D721Med (cell line): Measurements from ENCODE around the gene SLC19A2.
A peak's percentile ranks its signal among the peaks of the same experiment; 100 is the strongest.

Experiments
- DNase-seq: peaks from one replicate; pipeline ENCODE4 v3.0.0; 2011; ENCODE audit warnings: low spot score; ENCODE audit not compliant: insufficient read length
- FAIRE-seq: peaks from 2 replicates; lab custom pipeline; 2011; peaks lifted over from hg19 to GRCh38; lab: Jason Lieb, UNC
- TF ChIP-seq, protein P1 (sequence below): IDR thresholded peaks from 2 replicates; pipeline ENCODE4 v1.5.1; 2012; ENCODE audit warnings: mild to moderate bottlenecking, control low read depth; ENCODE audit not compliant: insufficient read depth; ENCODE audit errors: missing control alignments

SLC19A2 gene

DNA sequence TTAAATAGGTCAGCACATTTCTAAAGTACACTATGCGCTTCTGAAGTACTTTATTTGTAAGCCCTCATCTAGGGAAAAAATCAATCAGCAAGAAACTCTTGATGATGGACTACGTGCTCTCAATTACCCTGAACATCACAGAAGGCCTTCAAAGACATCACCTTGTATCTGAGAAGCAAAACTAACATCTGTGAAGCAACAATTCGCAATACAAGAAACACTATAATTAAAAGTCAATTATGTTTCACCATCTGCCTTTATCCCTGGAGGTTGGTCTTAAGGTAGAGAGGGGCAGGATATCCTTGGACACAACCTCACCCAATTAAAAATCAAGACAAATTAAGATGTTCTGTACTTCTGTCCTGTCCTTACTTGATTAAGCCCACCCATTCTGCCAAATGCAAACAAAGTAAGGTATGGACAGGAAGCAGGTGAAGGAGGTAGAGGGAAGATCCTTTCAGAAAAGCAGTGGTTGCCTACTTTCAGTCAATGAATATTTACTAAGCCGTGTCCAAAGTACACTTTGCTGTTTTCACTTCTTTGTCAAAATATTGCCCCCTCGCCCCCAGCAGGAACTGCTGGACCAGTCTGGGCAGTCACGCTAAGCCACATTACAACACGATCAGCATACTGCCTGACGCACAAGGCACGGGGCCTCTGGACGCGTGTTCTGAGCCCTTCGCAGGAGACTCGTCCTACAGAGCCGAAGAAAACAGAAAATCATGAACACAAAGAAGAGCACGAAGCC, 887 bp downstream of the SLC19A2 start:
- FAIRE-seq, result peak; percentile 38
- DNase-seq, result no peak
- TF ChIP-seq, protein P1, sequence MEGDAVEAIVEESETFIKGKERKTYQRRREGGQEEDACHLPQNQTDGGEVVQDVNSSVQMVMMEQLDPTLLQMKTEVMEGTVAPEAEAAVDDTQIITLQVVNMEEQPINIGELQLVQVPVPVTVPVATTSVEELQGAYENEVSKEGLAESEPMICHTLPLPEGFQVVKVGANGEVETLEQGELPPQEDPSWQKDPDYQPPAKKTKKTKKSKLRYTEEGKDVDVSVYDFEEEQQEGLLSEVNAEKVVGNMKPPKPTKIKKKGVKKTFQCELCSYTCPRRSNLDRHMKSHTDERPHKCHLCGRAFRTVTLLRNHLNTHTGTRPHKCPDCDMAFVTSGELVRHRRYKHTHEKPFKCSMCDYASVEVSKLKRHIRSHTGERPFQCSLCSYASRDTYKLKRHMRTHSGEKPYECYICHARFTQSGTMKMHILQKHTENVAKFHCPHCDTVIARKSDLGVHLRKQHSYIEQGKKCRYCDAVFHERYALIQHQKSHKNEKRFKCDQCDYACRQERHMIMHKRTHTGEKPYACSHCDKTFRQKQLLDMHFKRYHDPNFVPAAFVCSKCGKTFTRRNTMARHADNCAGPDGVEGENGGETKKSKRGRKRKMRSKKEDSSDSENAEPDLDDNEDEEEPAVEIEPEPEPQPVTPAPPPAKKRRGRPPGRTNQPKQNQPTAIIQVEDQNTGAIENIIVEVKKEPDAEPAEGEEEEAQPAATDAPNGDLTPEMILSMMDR, result no peak

- DNase-seq (no peak), FAIRE-seq (no peak)
- TF ChIP-seq, protein P1, result no peak
These were observed 1.6 kb downstream of the SLC19A2 start for GRCh38 chr1:169484101-169484500.

DNA sequence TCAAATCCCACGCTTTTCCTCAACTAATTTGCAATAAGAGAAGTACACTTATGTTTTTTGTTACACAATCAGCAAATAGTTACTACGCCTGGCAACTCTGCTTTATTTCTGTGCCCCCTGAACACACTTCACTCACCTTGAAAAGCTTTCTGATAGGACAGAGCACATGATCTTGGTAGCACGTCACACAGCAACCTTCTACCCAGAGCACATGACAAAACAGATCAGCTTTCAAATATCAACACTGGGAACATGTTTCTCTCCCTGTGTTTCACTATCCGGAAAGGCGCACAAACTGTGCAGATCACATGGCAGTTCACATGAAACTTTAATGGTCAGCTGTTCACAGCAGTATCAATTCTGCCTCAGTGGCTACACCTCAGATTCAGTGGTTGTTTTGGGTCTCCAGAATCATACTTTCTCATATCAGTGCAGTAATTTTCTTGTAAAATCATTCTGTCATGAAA, 2.2 kb downstream of the SLC19A2 start:
- TF ChIP-seq, protein P1, result no peak
- DNase-seq (no peak), FAIRE-seq (no peak)

DNA sequence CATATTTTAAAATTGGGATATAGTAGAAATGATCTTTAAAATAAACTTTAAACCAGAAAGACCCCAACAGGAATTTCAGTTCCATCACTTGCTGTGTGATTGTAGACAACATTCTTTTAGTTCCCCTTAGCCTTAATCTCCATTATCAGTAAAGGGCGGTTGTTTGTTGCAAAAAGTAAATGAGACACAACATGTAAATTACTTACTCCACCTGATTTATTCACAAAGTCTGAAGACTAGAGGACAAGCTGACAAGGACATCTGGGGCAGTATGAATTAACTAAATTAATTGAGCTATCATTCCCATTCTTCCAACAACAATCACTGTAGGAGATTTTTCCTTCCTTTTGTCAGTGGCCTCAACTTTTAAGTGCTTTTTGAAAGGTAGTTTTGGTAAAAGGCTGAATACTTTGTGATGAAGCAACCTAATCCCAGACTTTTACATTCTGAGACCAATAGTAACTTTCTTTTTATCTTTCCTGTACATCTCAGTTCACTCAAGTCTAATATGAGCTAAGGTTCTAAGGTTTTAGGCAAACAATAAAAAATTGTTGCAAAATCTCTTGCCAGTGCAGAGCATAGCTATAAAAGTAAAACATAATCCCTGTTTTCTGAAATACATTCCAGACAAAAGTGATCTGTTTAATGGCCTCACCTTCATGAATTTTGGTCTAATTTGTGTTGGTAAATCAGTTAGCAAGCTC, 6.2 kb downstream of the SLC19A2 start:
- TF ChIP-seq, protein P1, result no peak
- no peak for FAIRE-seq

GRCh38 chr1:169478094-169478672, 7.6 kb downstream of the SLC19A2 start:
- DNase-seq (no peak), FAIRE-seq (no peak)
- TF ChIP-seq, protein P1, result no peak

More for the DNA sequence above, 6.2 kb downstream of the SLC19A2 start:
- no peak for DNase-seq

DNA sequence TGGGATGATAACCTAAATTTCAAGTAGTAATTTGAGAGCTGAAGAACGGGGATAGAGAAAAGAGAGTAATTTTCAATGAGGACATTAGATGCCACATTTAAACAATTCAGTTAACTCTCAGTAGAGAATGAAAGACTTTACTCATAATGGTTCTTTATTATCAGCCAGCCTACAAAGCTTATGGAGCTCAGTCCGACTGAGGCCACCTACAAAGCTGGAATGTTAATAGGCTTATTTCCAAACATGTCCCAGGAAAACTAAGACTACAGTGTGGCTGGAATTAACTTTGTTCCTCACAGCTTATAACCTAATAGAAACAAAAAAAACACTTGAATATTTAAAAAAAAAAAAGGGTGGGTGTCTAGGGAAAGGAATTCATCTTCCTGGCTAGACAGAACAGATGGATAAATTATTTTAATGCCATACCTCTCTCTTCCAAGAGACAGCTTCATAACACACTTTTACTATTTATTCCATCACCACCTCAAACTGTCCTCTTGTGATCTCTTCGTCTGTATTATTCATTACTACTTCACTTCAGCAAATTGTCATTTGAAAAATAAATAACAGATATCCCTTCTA, 9.8 kb downstream of the SLC19A2 start:
- DNase-seq (no peak), FAIRE-seq (peak; percentile 70)
- TF ChIP-seq, protein P1, result no peak
